GM12874 (cell line): ENCODE measurements around the gene ASB2.
A peak's percentile ranks its signal among the peaks of the same experiment; 100 is the strongest.

ENCODE experiments used
- TF ChIP-seq, protein P1 (sequence below): IDR thresholded peaks from 2 replicates; pipeline ENCODE4 v1.5.1; 2011; ENCODE audit warnings: low read depth, mild to moderate bottlenecking, control low read depth, low read length, moderate library complexity; ENCODE audit not compliant: insufficient read depth

Gene ASB2

GRCh38 chr14:94009767-94010166 is 33.4 kb upstream of the ASB2 start:
- TF ChIP-seq, protein P1, sequence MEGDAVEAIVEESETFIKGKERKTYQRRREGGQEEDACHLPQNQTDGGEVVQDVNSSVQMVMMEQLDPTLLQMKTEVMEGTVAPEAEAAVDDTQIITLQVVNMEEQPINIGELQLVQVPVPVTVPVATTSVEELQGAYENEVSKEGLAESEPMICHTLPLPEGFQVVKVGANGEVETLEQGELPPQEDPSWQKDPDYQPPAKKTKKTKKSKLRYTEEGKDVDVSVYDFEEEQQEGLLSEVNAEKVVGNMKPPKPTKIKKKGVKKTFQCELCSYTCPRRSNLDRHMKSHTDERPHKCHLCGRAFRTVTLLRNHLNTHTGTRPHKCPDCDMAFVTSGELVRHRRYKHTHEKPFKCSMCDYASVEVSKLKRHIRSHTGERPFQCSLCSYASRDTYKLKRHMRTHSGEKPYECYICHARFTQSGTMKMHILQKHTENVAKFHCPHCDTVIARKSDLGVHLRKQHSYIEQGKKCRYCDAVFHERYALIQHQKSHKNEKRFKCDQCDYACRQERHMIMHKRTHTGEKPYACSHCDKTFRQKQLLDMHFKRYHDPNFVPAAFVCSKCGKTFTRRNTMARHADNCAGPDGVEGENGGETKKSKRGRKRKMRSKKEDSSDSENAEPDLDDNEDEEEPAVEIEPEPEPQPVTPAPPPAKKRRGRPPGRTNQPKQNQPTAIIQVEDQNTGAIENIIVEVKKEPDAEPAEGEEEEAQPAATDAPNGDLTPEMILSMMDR: no peak

DNA sequence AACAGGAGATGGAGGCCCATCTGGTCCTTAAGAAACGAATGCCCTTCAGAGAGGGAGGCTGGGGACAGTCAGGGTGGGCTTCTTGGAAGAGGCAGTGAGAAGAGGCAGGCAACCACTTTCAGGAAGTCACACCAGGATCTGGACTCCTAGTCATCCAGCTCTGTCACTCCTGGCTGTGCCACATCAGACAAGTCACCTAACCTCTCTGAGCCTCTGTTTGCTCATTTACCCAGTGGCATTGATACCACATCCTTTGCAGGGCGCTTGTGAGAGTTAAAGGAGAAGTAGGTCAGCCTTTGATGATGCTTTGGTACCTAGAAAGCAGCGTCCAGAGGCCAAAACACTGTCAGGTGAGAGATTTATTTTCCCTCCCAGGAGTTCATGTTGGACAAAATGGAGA is 31.9 kb upstream of the ASB2 start:
- TF ChIP-seq, protein P1: no peak

DNA sequence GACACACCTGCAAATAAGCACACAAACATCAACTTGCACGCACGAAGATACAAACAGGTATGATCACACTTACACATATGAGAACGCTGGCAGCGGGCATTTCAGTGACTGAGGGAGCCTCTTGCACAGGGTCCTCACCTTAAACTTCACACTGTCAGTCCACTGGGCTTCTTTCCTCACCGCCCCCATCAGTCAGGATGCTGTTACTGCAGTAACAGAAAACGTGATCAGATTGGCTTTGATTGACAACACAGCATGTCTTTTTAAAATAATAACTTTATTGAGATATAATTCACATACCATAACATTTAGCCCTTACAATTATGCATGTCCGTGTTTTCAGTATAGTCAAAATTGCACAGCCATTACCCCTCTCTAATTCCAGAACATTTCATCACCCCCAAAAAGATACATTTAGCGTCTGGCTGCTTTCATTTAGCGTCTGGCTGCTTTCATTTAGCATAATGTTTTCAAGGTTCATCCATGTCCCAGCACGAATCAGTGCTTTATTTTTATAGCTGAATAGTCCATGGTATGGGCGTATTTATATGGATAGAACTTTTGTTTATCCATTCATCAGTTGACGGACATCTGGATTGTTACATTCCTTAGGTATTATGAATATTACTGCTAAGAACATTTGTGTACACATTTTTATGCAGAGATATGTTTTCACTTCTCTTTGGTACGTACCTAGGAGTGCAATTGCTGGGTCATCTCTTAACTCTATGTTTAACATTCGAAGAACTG is 29.1 kb upstream of the ASB2 start:
- TF ChIP-seq, protein P1: peak; percentile 68

DNA sequence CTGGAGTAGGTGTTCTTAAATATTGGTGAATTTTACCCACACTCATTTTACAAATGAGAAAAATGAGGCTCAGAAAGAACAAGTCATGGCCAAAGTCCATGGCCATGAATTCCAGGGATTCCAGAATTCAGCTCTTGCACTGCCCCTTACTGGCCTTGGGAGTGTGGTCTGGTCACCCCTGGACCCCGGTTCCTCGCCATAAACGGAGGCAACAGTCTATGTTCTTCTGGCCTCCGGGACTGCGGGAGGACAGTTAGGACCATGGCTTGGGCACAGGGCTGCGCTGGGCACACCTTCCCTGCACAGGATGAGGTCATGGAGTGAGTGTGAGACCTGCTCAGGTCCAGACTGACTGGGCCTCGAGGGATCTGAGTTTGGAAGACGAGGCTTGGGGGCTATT is 27.6 kb upstream of the ASB2 start:
- TF ChIP-seq, protein P1: no peak

GRCh38 chr14:94003397-94003796 is 27.0 kb upstream of the ASB2 start:
- TF ChIP-seq, protein P1: no peak

DNA sequence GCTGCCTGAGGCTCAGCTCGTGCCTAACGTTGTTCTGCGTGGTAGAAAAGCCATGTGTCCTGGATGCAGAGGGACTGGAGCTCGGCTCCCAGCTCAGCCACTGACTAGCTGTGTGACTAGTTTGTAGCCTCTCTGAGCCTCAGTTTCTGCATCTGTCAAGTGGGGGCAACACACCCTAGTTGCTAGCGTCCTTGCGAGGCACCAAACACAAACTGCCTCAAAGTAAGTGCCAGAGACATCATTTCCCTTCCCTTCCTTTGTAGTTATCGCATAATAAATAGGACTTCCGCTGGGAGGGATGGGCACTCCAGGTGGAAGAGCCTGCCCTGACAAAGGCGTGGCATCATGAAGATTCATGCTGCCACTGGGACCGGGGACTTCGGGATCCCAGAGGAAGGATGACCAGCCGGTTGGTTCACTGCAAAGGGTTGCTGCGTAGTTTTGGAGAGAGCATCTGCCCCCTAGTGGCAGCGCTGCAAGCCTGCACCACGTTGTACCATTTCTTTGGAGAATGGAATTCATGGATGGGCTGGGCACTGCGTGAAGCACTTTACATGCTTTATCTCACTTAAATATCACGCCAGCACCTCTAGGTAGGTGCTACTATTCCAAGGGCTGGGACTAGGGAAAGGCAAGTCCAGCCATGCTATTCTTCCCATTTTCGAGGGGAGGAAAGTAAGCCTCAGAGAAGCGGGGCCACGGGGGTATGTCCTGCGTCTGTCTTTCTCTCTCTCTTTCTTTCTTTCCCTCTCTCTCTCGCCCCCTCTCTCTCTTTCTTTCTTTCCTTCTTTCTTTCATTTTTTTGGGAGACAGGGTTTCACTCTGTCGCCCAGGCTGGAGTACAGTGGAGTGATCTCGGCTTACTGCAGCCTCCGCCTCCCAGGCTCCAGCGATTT is 25.4 kb upstream of the ASB2 start:
- TF ChIP-seq, protein P1: peak; percentile 95

DNA sequence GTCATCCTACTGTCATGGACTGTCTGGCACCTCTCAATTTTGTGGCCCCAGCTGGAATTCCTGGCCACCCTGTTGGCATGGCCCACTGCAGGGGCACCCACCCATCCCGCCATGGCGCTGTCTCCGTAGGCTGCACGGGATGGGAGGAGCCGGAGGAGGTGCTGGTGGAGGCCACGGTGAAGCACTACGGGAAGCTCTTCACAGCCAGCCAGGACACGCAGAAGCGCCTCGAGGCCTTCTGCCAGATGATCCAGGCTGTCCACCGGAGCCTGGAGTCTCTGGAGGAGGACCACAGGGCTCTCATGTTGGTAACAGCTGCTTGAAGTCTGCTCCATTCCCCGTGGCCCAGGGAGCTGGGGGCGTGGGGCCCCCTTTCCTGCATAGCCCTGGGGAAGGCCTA is 24.6 kb upstream of the ASB2 start:
- TF ChIP-seq, protein P1: no peak
